NCI-H2081 treated with DMSO at 0.1 percent for 48 hours (cell line): ENCODE measurements around the gene CAPN12.

Source experiments
- DNase-seq: peaks from one replicate; lab custom pipeline; 2025; lab: John Stamatoyannopoulos, UW

CAPN12 gene

GRCh38 chr19:38696729-38697055, 47.6 kb downstream of the CAPN12 start:
- no peak for DNase-seq

DNA sequence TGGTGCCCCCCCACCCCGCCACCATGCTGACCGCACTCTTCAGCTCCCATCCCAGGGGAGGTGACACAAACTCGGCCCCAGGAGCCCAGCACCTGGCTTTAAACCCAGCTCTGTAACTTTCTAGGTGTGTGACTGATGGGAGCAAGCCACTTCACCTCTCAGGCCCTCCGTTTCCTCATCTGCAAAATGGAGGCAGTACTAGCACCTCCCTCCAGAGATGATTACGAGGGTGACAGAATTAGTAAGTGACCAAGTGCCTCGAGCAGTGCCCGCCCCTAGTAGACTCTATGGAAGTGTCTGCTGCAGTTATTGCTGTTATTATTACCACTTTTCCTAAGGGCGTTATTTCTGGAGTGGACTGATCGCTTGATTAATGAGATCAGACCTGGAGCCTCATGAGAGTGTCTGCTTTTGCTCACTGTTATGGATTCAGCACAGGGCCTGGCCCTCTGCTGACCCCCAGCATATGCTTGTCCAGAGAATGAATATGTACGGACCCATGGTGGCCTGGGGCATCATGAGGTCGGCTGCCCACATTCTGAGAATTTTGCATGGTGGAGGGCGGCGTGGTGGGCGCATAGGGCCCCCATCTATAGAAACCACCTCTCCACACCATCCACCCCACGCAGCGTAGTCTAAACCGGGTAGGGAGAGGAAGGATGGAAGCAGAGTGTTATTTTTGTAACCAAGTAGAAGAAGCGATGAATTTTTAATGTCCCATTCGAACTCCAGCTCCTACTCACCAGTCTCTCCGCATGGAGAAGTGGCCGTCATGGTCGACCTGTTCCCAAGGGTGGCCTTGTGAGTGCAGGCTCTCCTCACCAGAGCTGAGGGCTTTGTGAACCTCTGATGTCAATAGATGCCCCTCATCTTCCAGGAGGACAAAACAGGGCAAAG, 48.2 kb downstream of the CAPN12 start:
- no peak for DNase-seq

GRCh38 chr19:38695317-38695683, 49.0 kb downstream of the CAPN12 start:
- DNase-seq: no peak

DNA sequence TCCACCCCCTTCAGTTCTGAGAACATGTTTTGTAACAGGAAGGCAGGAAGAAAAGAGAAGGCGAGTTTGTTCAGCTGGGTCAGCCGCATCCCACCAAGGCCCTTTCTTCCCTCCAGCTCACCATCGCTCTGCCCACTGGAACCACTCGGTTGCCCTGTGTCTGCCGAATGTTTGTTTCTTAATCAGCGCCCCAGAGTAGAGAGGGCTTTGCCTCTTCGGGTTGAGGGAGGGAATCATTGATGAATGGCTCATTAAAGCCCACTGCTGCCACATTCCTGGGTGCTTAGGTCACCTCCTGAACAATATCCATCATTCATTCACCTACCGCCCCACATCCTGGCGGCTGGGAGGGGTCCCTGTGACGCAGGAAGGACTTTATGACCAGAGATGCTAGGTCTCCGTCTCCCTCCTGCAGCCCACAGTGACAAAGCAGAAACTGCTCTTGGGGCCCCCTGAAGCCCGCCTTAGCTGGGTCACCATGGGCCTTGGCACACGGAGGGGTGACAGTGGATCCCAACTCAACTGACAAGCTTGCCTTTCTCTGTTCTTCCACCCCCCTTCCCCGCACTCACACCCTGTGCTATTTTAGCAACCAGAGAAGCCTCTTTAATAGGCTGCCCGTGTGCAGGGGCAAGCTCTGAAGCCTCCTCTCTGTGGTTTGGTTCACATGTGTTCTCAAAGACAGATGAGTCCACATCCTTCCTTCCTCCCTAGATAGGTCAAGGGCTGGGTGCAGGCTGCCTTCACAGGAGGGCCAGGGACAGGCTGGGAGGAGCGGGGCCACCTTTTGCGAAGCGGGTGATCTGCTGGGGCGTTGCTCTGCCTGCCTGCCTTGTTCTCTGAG, 50.7 kb downstream of the CAPN12 start:
- DNase-seq: no peak

DNA sequence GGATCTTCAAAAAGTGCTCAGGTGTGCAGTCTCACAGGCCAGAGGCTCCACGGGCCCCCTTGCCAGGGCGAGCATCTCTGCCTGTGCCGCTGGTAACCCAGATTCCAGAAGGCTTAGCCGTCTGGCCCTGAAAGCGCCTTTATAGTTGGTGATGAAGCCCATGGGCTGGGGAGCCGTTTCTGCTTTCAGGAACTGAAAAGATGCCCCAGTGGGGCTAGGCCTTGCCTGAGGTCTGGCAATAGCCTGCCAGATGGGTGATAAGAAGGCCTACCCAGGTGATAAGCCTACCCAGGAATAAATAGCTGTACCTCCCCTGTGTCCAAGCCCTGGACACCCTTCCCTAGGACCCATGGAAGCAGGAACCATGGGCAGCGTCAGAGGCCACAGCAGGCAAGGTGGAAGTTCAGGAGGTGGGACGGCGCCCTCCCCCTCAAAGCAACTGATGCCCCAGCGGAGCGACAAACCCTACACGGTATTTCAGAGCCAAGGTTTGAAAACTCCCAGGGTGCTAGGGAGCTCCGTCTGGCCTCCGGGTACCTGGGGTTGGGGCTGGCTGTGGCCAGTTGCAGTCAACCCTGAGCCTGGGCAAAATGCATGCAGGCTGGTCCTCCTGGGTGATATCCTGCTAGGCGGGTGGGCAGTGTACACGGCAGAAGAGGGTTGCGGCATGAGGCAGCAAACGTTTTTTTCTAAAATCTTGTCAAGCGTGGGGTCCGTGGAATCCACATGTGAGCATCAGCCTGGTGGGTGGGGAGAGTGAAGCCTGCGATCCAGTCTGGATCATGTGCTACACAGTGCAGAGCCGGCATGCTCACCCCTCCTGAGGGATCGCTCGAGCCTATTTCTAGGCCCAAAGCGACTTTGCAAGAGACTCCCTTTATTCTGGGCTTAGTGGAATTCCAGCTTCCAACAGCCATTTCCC, 51.6 kb downstream of the CAPN12 start:
- no peak for DNase-seq

DNA sequence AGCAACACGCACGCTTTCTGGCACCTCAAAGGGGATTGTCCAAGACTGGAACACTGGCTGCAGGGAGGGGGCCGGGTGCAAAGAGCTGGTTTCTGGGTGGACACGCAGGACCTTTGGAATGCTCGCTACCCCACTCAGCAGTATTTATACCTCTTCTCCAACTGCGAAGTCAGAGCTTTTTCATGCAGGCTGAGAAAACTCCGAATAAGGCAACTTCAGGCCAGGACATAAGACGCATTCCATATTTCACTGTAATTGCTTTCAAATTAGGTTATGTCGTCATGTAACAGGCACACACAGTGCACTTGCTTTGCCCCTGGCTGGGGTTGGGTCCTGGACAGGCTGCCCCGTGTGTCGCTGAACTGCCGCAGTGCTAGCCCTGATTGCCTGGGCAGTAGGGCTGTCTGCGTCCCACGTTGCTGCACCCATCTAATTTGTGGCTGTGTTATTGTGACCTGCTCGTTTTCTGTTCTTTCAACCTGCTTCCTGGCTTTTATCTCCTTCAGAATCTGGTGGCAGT, 52.3 kb downstream of the CAPN12 start:
- DNase-seq: no peak

DNA sequence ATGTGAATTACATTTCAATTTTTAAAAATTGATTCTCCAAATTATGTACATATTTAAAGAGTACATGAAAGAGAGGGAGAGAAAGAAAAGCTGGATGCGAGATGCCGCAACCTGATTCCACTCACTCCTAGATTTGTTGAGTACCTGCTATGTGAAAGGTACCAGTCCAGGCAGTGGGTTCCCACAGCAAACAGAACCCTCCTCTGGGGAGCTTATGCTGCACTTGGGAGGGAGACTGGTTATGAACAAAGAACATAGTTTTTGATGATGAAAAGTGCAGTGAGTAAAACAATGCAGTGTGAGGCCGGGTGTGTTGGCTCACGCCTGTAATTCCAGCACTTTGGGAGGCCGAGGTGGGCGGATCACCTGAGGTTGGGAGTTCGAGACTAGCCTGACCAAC, 53.4 kb downstream of the CAPN12 start:
- no peak for DNase-seq

- no peak for DNase-seq
Measured at GRCh38 chr19:38690146-38690545, 54.1 kb downstream of the CAPN12 start.

DNA sequence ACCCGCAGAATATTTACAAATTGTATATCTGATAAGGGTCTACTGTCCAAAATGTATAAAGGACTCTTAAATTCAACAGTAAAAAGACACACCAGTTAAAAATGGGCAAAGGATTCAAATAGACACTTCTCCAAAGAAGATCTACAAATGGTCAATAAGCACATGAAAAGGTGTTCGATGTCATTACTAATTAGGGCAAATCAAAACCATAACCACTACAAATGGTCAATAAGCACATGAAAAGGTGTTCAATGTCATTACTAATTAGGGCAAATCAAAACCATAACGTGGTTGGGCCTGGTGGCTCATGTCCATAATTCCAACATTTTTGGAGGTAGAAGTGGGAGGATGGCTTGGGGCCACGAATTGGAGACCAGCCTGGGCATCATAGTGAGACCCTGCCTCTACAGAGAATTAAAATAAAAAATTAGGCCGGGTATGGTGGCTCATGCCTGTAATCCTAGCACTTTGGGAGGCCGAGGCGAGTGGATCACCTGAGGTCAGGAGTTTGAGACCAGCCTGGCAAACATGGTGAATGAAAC, 56.4 kb downstream of the CAPN12 start:
- DNase-seq: no peak

DNA sequence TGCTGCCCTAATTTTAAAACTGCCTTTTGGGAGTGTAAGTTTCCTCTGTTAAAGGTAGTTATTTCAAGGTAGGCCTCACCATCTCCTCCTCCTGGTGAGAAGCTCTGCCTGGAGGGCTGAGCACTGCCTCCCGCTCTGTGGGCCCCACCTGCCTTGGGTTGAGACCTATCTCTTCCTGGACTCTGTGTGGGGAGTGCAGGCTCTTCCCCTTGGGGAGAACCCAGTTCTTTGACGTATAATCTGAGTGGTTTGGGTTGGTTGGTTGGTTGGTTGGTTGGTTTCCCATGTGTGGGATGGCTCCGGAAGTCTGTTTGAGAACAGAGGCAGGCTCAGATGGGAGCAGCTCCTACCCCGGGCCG, 57.8 kb downstream of the CAPN12 start:
- no peak for DNase-seq

GRCh38 chr19:38685666-38686529, 58.4 kb downstream of the CAPN12 start:
- DNase-seq: no peak

DNA sequence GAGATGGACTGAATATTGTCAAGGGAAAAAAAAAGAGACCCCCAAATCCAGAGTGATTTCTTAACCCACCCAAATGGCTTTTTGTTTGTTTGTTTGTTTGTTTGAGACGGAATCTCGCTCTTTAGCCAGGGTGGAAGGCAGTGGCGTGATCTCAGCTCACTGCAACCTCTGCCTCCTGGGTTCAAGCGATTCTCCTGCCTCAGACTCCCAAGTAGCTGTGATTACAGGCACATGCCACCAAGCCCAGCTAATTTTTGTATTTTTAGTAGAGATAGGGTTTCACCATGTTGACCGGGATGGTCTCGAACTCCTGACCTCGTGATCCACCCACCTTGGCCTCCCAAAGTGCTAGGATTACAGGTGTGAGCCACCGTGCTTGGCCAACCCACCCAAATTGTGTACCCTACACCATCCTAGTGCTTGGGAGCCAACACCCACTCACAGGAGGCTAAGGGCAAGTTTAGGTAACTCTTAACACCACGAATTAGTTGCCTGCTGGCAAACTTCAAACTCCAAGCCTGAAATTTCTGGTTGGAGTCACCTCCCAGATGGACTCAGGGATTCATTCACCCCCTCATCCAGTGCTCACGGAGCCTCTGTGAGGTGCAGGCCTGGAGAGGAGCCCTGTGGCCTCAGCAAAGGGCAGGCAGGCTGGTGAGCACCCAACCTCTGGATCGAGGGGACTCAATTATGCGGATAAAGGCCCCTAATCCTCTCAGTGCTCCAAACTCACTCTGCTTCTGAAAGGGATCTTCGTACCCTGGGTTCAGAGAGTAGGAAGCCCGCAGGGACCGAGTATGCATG, 59.2 kb downstream of the CAPN12 start:
- DNase-seq: no peak

DNA sequence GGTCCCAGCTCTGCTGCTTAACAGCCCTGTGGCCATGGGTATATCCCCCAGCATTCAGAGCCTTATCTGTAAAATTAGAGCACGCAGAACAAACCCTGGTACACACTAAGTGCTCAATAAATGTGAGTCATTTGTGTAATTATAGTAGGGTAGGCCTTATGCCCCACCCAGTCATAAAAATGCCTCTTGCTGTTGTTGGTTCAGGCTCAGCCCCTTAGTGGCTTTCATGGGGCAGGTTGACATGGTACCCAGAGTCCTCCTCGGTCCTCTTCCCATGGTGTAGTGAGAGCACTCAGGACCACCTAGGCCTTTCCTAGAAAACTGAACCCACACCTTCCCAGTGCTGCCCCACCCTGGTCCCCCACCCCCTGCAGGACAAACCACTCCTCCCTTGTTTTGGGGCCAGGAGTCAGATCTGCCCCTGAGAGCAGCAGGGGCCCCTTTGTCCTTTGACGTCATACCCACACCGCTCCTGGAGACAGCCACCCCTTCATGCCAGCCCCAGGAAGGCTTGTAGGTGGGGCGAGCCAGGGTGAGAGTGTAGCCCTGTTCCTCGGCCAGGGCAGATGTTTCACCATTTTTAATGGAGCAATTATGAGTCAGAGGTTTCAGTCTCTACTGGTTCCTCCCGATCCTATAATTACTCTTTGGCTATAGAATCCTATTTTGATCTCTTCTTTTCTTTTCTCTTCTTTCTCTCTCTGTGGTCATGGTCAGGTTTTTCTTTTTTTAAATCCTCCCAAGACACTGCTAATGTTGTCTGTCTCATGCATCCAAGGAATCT, 60.0 kb downstream of the CAPN12 start:
- no peak for DNase-seq

DNA sequence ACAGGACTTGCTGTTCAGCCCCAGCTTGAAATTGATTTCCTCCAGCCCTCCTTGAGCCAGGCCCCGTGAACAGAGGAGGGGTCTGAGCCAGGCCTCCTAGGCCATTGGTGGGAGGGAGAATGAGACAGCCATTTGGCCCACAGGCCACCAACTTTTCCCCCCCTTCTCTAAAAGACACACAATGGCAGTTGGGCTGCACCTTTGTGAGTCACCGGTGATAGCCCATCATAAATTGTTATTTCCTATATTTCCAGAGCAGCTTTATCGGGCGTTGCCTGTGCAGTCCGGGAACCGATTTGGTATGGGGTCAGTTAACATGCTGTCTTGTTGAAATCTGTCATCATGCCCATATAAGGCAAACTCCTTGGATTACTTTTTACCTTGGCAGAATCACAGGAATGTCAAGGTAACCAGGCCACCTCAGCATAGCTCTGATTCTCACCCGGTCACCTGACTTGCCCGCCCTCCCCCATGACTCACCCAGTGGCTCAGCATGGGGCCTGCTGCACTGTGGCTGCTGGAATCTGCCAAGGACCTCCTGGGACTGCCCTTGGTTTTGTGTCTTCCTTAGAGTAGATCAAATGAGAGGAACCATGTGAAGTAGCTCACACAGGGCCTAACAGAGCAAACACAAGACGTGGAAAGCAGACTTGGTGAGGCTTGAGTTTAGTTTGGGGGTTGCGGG, 60.7 kb downstream of the CAPN12 start:
- DNase-seq: no peak

- no peak for DNase-seq
Measured at GRCh38 chr19:38682872-38683392, 61.3 kb downstream of the CAPN12 start.

DNA sequence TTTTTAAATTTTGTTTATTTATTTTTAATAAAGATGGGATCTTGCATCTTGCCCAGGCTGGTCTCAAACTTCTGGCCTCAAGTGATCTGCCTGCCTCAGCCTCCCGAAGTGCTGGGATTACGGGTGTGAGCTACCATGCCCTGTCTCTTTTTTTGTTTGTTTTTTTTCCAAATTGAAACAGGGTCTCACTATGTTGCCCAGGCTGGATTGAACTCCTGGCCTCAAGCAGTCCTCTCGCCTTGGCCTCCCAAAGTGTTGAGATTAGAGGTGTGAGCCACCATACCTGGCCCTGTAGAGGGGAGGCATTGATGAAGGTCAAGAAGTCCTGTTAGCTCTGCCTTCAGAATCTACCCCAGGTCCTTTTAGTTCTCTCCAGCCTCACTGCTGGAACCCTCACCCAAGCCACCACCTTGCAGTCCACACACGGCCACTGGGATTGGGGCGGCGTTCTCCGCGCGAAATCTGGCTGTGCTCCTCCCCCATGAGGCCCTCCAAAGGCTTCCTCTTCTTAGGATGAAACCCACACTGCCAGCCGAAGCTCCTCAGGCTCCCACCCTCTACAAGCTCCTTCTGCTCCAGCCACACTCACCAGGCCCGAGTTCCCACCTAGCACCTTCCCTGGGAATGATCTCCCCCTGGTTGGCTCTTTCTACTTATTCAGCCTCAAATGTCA, 61.9 kb downstream of the CAPN12 start:
- no peak for DNase-seq
